Measurements from ENCODE around the gene GPR35.
"Not testable (repeated sequence)": the region's sequence is repeated elsewhere in the genome, so short reads cannot be mapped to it uniquely, and the experiment has no call there.

The GPR35 gene

GRCh38 chr2:240646900-240647502 is 21.7 kb downstream of the GPR35 start:
- H3K36me3 ChIP-seq (ENCODE audit: control insufficient read depth, insufficient read depth, low read length), result no peaks in the 10 kb centered on the region
- no peak overlapping the region for H3K27ac ChIP-seq (ENCODE audit: low read length)
- H3K27me3 ChIP-seq (ENCODE audit: control insufficient read depth, insufficient read depth, low read length), result no peaks in the 10 kb centered on the region
- H3K4me3 ChIP-seq (ENCODE audit: low read length), result no peak overlapping the region
- no CpG with 5 or more reads among the region's 30 CpGs for WGBS (ENCODE audit: insufficient coverage, insufficient read length)
- no peak for DNase-seq (ENCODE audit: low read depth, low spot score)
- H3K4me1 ChIP-seq (ENCODE audit: control insufficient read depth, insufficient read depth, low read length), result no peaks in the 10 kb centered on the region; the same call in 1 of the 2 replicates
- H3K9me3 ChIP-seq (ENCODE audit: control insufficient read depth, insufficient read depth, low read length), result no peaks in the 10 kb centered on the region

GRCh38 chr2:240647503-240648154 is 22.3 kb downstream of the GPR35 start:
- Histone ChIP-seq H3K4me3 (ENCODE audit: low read length) (no peak overlapping the region), H3K9me3 (ENCODE audit: control insufficient read depth, insufficient read depth, low read length) (no peaks in the 10 kb centered on the region), H3K36me3 (ENCODE audit: control insufficient read depth, insufficient read depth, low read length) (no peaks in the 10 kb centered on the region), H3K4me1 (ENCODE audit: control insufficient read depth, insufficient read depth, low read length) (no peaks in the 10 kb centered on the region; the same call in 1 of the 2 replicates), H3K27me3 (ENCODE audit: control insufficient read depth, insufficient read depth, low read length) (no peaks in the 10 kb centered on the region), H3K27ac (ENCODE audit: low read length) (no peak overlapping the region)
- DNase-seq (ENCODE audit: low read depth, low spot score), result no peak
- no CpG with 5 or more reads among the region's 22 CpGs for WGBS (ENCODE audit: insufficient coverage, insufficient read length)

- Histone ChIP-seq H3K27ac (ENCODE audit: low read length) (no peak overlapping the region), H3K27me3 (ENCODE audit: control insufficient read depth, insufficient read depth, low read length) (no peaks in the 10 kb centered on the region), H3K36me3 (ENCODE audit: control insufficient read depth, insufficient read depth, low read length) (no peaks in the 10 kb centered on the region), H3K4me1 (ENCODE audit: control insufficient read depth, insufficient read depth, low read length) (no peaks in the 10 kb centered on the region; the same call in 1 of the 2 replicates), H3K4me3 (ENCODE audit: low read length) (no peak overlapping the region), H3K9me3 (ENCODE audit: control insufficient read depth, insufficient read depth, low read length) (no peaks in the 10 kb centered on the region)
- no peak for DNase-seq (ENCODE audit: low read depth, low spot score)
- WGBS (ENCODE audit: insufficient coverage, insufficient read length), result no CpG with 5 or more reads among the region's 6 CpGs
Observed at GRCh38 chr2:240648155-240648649, 22.9 kb downstream of the GPR35 start.

GRCh38 chr2:240648650-240649275 is 23.5 kb downstream of the GPR35 start:
- Histone ChIP-seq H3K27me3 (ENCODE audit: control insufficient read depth, insufficient read depth, low read length) (no peaks in the 10 kb centered on the region), H3K4me3 (ENCODE audit: low read length) (no peak overlapping the region), H3K36me3 (ENCODE audit: control insufficient read depth, insufficient read depth, low read length) (no peaks in the 10 kb centered on the region), H3K27ac (ENCODE audit: low read length) (no peak overlapping the region), H3K4me1 (ENCODE audit: control insufficient read depth, insufficient read depth, low read length) (no peaks in the 10 kb centered on the region; the same call in 1 of the 2 replicates), H3K9me3 (ENCODE audit: control insufficient read depth, insufficient read depth, low read length) (no peaks in the 10 kb centered on the region)
- WGBS (ENCODE audit: insufficient coverage, insufficient read length), result no CpG with 5 or more reads among the region's 19 CpGs
- no peak for DNase-seq (ENCODE audit: low read depth, low spot score)

- no peak overlapping the region for H3K4me3 ChIP-seq (ENCODE audit: low read length)
- H3K36me3 ChIP-seq (ENCODE audit: control insufficient read depth, insufficient read depth, low read length), result no peaks in the 10 kb centered on the region
- H3K9me3 ChIP-seq (ENCODE audit: control insufficient read depth, insufficient read depth, low read length), result no peaks in the 10 kb centered on the region
- no peak for DNase-seq (ENCODE audit: low read depth, low spot score)
- no peaks in the 10 kb centered on the region for H3K27me3 ChIP-seq (ENCODE audit: control insufficient read depth, insufficient read depth, low read length)
- H3K4me1 ChIP-seq (ENCODE audit: control insufficient read depth, insufficient read depth, low read length), result no peaks in the 10 kb centered on the region; the same call in 1 of the 2 replicates
- no peak overlapping the region for H3K27ac ChIP-seq (ENCODE audit: low read length)
- WGBS (ENCODE audit: insufficient coverage, insufficient read length), result no CpG with 5 or more reads among the region's 7 CpGs
Observed at GRCh38 chr2:240649331-240649730, 24.1 kb downstream of the GPR35 start.

- no CpG with 5 or more reads among the region's 13 CpGs for WGBS (ENCODE audit: insufficient coverage, insufficient read length)
- Histone ChIP-seq H3K4me1 (ENCODE audit: control insufficient read depth, insufficient read depth, low read length) (no peaks in the 10 kb centered on the region; the same call in 1 of the 2 replicates), H3K4me3 (ENCODE audit: low read length) (no peak overlapping the region), H3K27me3 (ENCODE audit: control insufficient read depth, insufficient read depth, low read length) (0 out of 2 replicates have a peak, but pooled peaks cover 1% of the 10 kb centered on the region), H3K27ac (ENCODE audit: low read length) (no peak overlapping the region), H3K9me3 (ENCODE audit: control insufficient read depth, insufficient read depth, low read length) (no peaks in the 10 kb centered on the region), H3K36me3 (ENCODE audit: control insufficient read depth, insufficient read depth, low read length) (no peaks in the 10 kb centered on the region)
- DNase-seq (ENCODE audit: low read depth, low spot score), result no peak
Observed at GRCh38 chr2:240650254-240650965, 25.1 kb downstream of the GPR35 start.

- H3K4me1 ChIP-seq (ENCODE audit: control insufficient read depth, insufficient read depth, low read length), result no peaks in the 10 kb centered on the region; the same call in 1 of the 2 replicates
- no peak for DNase-seq (ENCODE audit: low read depth, low spot score)
- no peaks in the 10 kb centered on the region for H3K9me3 ChIP-seq (ENCODE audit: control insufficient read depth, insufficient read depth, low read length)
- H3K36me3 ChIP-seq (ENCODE audit: control insufficient read depth, insufficient read depth, low read length), result no peaks in the 10 kb centered on the region
- no CpG with 5 or more reads among the region's 3 CpGs for WGBS (ENCODE audit: insufficient coverage, insufficient read length)
- no peak overlapping the region for H3K4me3 ChIP-seq (ENCODE audit: low read length)
- 0 out of 2 replicates have a peak, but pooled peaks cover 1% of the 10 kb centered on the region for H3K27me3 ChIP-seq (ENCODE audit: control insufficient read depth, insufficient read depth, low read length)
- H3K27ac ChIP-seq (ENCODE audit: low read length), result no peak overlapping the region
Observed at GRCh38 chr2:240651185-240651584, 25.9 kb downstream of the GPR35 start.

GRCh38 chr2:240655931-240656886 is 30.9 kb downstream of the GPR35 start:
- H3K27me3 ChIP-seq (ENCODE audit: control insufficient read depth, insufficient read depth, low read length), result 0 out of 2 replicates have a peak, but pooled peaks cover 1% of the 10 kb centered on the region
- no peaks in the 10 kb centered on the region for H3K4me1 ChIP-seq (ENCODE audit: control insufficient read depth, insufficient read depth, low read length)
- no peak overlapping the region for H3K4me3 ChIP-seq (ENCODE audit: low read length)
- no peaks in the 10 kb centered on the region; the same call in 1 of the 2 replicates for H3K9me3 ChIP-seq (ENCODE audit: control insufficient read depth, insufficient read depth, low read length)
- H3K27ac ChIP-seq (ENCODE audit: low read length), result no peak overlapping the region
- DNase-seq (ENCODE audit: low read depth, low spot score), result no peak
- H3K36me3 ChIP-seq (ENCODE audit: control insufficient read depth, insufficient read depth, low read length), result no peaks in the 10 kb centered on the region
- no CpG with 5 or more reads among the region's 10 CpGs for WGBS (ENCODE audit: insufficient coverage, insufficient read length)

- H3K4me1 ChIP-seq (ENCODE audit: control insufficient read depth, insufficient read depth, low read length); H3K36me3 ChIP-seq (ENCODE audit: control insufficient read depth, insufficient read depth, low read length); DNase-seq (ENCODE audit: low read depth, low spot score); H3K4me3 ChIP-seq (ENCODE audit: low read length); H3K27me3 ChIP-seq (ENCODE audit: control insufficient read depth, insufficient read depth, low read length); H3K9me3 ChIP-seq (ENCODE audit: control insufficient read depth, insufficient read depth, low read length); H3K27ac ChIP-seq (ENCODE audit: low read length): not testable (repeated sequence)
- no CpG with 5 or more reads among the region's 7 CpGs for WGBS (ENCODE audit: insufficient coverage, insufficient read length)
Observed at GRCh38 chr2:240659883-240660282, 34.6 kb downstream of the GPR35 start.
